HG02885 (cell line): ENCODE measurements around the gene SUMO2.
"Not testable (repeated sequence)": the region's sequence is repeated elsewhere in the genome, so short reads cannot be mapped to it uniquely, and the experiment has no call there.

Source experiments
- ATAC-seq: cut with Tn5 transposase; IDR thresholded peaks from one replicate; pipeline ENCODE4 v1.9.1; 2021; ENCODE audit warnings: mild to moderate bottlenecking; ENCODE audit not compliant: unreplicated experiment, poor library complexity

Gene SUMO2

GRCh38 chr17:75151930-75152329, 30.8 kb downstream of the SUMO2 start:
- no peak for ATAC-seq

DNA sequence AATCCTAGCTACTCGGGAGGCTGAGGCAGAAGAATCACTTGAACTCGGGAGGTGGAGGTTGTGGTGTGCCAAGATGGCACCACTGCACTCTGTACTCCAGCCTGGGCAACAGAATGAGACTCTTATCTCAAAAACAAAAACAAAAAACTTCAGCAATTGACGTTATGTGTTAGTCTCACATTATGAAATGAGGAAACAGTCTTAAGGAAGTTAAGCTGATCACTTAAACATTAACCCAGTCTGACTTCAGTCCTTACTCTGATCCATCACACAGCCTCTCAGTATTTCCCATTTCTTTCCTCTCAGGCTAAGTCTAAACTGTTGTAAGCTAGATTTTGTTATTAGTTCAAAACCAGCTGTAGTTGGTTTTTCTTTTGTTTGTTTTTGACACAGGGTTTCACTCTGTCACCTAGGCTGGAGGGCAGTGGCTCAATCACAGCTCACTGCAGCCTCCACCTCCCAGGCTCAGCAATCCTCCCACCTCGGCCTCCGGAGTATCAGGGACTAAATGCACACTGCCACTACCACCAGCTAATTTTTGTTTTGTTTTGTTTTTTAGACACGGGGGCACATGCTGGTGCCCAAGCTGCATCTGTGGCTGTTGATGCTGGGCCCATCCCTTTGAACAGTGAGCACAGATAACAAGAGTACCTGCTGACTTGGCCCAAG, 34.7 kb downstream of the SUMO2 start:
- ATAC-seq: no peak

DNA sequence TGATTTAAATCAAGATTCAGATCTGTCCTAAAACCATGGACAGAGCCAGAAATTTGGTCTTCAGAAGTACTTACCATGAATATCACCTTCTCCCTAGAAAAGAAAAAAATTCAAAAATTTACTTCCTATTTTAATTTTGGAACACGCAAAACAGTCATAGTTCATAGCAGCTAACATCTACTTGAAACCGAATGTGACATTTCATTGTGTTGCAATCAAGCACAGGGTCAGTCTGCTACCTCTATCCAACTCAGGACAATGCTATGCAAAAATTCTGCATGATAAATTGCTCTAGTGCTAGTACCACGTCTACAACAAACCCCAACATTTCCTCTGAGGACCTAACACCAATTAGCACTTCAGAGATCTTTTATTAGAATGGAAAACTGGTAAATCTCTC, 36.2 kb downstream of the SUMO2 start:
- ATAC-seq: no peak

DNA sequence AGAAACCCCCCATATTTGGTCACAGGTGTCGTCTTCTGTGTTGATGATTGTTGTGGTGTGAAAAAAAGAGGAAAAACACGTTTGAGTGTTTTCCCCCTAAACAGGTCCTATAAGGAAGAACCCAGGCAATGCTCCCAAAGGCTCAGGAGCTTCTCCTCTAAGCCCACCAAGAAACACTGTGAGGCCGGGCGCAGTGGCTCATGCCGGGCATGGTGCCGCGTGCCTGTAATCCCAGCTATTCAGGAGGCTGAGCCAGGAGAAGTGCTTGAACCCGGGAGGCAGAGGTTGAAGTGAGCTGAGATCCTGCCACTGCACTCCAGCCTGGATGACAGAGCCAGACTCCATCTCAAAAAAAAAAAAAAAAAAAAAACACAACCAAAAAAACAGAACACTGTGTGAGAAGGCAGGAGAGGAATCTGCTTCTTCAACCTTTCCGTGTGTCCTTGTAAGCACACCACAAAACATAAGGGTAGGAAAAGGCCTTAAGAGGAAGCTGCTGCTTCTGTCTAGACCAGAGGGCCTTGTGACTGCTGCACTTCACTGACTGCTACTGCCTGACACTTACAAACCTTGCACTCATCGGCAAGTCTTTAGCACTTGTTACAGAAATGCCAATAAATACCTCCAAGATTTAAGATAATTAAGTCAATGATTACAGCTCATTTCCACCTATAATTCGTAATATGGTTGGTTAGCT, 37.8 kb downstream of the SUMO2 start:
- no peak for ATAC-seq

DNA sequence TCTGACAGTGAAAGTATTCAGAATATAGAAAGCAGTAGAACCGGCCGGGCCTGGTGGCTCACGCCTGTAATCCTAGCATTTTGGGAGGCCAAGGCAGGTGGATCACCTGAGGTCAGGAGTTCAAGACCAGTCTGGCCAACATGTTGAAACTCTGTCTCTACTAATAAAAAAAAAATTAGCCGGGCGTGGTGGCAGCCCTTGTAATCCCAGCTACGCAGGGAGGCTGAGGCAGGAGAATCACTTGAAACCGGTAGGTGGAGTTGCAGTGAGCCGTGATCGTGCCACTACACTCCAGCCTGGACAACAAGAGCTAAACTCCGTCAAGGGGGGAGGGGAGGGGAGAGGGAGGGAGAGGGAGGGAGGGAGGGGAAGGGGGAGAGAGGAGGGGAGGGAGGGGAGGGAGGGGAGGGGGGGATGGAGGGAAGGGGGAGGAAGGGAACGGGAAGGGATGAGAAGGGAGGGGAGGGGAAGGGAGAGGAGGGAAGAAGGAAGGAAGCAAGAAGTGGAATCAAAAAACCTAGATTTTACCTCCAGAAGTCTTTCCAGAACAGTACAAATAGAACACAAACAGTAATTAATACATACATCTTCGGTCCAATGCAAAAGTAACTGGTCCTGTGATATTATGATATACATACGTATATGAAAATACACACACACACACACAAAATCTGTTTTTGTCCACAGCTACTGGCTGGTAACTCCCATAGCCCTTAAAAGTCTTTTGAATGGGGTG, 40.4 kb downstream of the SUMO2 start:
- ATAC-seq: no peak

DNA sequence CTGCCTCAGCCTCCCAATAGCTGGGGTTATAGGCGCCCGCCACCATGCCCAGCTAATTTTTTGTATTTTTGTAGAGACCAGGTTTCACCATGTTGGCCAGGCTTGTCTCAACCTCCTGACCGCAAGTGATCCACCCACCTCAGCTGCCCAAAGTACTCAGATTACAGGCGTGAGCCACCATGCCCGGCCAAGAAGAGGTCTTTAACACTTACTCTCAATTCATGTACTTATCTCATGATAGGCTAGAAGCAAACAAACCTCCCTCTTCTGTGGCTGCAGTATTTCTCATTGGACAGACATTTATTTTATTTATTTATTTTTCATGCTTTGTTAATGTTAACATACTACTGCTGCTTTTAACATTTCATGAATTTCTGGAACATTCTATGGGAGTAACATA, 44.2 kb downstream of the SUMO2 start:
- ATAC-seq: no peak

DNA sequence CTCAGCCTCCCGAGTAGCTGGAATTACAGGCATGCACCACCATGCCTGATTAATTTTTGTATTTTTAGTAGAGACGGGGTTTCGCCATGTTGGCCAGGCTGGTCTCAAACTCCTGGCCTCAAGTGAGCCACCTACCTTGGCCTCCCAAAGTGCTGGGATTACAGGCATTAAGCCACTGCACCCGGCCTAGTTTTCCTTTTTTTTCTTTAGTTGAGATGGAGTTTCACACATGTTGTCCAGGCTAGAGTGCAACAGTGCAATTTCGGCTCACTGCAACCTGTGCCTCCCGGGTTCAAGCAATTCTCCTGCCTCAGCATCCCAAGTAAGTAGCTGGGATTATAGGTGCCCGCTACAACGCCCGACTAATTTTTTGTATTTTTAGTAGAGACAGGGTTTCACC, 45.0 kb downstream of the SUMO2 start:
- not testable (repeated sequence) for ATAC-seq

DNA sequence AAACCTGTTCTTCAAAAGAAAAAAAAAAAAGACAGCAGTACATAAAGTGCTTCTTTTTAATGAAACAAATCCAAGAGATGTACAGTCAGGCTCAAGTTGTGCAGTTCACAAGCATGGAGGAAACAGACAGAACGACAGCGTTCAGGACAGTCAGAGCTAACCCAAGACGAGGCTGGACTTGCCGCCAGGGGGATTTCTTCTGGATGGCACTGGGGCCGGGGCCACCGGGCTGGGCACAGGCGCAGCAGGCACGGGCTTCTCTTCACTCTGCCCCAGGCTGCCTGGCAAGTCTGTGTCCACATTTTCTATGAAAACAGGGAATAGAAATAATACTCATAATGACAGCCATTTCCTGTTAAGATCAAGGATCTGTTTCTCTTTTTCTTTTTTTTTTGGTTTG, 46.8 kb downstream of the SUMO2 start:
- ATAC-seq: no peak

DNA sequence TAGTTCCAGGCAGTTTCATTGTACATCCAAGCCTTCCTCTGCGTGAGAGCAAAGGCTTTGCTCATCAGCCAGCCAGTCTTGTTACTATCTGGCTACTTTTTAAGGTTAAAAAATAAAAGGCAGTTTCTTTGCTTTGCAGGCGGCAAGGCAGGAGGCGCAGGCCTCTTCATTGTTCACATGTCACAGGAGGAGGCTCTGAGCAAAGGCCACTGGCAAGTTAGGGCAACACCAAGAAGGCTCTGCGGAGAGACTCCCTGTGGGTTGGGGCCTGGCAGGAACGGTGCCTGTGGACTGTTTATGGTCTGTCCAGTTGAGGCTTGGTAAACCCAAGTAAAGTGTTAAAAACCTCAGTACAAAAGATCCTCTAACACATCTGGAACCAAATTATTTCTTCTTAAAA, 47.3 kb downstream of the SUMO2 start:
- ATAC-seq: no peak

GRCh38 chr17:75133607-75134347, 49.0 kb downstream of the SUMO2 start:
- ATAC-seq: not testable (repeated sequence)

GRCh38 chr17:75133001-75133400, 49.8 kb downstream of the SUMO2 start:
- no peak for ATAC-seq

DNA sequence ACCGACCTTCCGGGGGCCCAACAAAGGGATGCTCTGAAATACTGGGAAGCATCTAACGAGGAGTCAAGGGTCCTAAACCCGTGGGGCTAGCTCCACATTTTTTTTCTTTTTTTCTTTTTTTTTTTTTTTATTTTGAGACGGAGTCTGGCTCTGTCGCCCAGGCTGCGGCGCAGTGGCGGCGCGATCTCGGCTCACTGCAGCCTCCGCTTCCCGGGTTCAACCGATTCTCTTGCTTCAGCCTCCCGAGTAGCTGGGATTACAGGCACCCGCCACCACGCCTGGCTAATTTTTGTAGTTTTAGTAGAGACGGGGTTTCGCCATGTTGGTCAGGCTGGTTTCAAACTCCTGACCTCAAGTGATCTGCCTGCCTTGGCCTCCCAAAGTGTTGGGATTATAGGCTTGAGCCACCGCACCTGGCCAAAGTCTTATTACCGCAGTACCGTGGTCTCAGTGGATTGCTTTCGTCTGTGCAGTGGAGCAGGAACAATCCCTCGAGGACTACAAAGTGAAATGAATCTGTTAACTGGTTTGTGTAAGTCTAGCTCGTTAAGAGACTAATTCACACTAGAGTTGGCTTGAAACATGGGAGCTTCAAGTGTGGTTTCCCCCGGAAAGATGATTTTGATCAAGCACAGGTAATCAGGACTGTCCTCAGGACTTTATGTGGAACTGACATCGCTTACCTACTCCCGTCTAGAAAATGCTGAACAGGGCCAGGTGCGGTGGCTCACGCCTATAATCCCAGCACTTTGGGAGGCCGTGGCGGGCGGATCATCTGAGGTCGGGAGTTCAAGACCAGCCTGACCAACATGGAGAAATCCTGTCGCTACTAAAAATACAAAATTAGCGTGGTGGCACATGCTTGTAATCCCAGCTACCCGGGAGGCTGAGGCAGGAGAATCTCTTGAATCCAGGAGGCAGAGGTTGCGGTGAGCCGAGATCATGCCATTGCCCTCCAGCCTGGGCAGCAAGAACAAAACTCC, 50.5 kb downstream of the SUMO2 start:
- ATAC-seq: not testable (repeated sequence)

DNA sequence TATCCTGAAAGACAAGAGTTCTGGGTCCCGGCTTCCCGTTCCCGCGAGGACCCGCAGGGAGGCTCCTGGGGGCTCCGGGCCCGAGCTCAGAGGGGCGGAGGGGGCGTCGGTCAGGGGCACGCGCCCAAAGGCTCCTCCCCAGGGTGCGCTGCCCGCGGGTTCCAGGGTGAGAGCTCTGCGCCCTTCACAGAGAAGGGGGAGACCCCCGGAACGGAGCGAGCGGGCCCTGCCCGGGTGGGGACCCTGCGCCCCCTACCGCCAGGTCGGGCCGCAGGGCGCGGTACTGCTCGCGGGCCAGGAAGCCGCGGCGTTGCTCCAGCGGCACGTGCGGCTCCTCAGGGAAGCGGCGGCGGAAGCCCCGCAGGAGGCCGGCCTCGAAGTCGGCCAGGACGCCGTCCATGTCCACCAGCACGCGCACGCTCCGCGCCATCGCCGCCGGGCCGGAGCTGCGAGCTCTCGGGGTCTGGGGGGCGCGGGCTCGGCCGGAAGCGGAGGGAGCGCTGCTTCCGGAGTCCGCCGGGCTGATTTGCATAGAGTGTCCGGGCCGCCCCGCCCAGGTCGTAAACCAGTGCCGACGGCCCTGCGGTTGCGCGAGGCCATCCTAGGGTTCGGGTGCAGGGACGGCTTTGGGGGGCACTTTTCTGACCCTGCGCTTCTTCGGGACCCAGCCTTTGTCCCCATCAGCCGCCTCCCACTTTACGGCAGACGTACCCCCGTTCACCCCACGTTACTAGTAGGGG, 51.3 kb downstream of the SUMO2 start, which contains the start of gene NT5C:
Gene NT5C (minus strand): TSS at position 465 of the 740 bp plus-strand sequence. CDS start 35 bp downstream, at position 430.
- peak; percentile 86 for ATAC-seq

- ATAC-seq: peak; percentile 15
Observed at GRCh38 chr17:75130632-75131277, 52.0 kb downstream of the SUMO2 start.

DNA sequence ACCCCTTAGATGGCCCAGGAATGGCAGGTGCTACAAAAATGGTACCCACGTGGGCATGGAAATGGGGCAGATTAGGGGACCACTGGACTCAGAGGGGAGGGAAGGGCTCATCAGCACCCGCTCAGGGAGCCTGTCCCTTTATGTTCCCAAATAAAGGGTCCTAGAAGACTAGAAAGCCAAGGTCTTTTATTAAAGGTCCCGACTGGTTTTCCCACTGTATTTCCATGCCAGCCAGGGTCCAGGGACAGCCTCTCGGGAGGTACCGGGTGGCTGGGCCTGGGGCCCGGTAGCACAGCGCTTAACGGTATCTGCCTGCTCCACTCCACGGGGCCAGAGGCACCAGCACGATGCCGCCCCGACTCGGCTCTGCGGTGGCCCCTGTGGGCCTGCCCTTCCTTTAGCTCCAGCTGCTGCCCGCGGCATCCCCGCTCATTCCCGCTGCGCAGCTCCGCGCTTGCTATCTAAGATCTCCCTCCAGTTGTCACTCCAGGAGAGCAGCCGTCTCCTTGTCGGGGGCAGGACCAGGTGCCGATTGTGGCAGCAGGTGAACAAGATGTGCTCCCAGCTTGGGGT, 52.6 kb downstream of the SUMO2 start:
- no peak for ATAC-seq

DNA sequence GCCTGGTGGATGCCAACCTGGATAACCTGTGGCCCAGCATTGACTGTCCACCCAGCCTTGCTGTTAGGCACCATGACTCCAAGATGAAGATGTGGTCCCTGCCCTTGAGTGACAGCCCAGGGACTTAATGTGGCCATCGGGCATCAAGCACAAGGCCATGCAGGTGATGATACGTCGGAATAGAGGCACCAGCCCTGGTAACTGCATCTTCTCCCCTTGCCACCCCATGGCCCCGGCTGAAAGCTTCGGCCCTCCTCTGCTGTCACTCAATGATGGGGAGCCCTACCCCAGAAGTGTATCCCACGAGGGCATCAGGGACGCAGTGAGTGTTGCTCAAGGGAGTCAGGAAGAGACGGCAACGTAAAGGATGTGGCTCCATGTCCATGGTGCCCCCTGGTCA, 53.2 kb downstream of the SUMO2 start:
- no peak for ATAC-seq

DNA sequence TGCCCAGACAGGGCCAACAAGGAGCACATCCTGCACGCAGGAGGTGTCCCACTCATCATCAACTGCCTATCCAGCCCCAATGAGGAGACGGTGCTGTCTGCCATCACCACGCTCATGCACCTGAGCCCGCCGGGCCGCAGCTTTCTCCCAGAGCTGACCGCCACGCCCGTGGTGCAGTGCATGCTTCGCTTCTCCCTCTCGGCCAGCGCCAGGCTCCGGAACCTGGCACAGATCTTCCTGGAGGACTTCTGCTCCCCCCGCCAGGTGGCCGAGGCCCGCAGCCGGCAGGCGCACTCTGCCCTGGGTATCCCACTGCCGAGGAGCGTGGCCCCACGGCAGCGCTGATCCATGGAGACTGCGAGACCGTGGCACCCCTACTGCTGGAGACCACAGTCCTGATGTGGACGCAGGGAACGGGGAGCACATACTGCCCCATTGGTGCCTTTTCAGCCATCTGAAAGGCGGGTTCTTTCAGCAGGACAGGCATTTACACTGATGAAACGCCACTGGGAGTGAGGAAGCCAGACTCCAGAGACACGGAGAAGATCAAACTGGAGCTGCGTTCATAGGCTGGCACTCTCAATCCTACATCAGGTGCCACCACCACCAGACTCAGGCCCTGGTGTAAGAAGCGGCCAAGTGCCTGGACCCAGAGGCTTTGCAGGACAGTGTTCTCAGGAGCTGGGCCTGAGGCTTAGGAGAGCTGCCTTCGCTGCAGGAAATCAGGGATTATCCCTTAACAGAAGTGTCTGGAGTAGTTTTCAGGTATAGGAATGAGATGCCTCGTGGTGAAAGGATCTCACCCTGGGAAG, 53.9 kb downstream of the SUMO2 start:
- ATAC-seq: no peak
